GM12892 (cell line): ENCODE results near the gene SF3B6.

Experiments used
- POLR2A ChIP-seq: IDR thresholded peaks from 2 replicates; pipeline ENCODE4 v1.6.1; 2011; ENCODE audit warnings: low read depth, low read length, control low read depth
- TAF1 ChIP-seq: IDR thresholded peaks from 2 replicates; pipeline ENCODE4 v1.6.1; 2011; ENCODE audit warnings: low read depth, mild to moderate bottlenecking, control low read depth, low read length, borderline replicate concordance

DNA sequence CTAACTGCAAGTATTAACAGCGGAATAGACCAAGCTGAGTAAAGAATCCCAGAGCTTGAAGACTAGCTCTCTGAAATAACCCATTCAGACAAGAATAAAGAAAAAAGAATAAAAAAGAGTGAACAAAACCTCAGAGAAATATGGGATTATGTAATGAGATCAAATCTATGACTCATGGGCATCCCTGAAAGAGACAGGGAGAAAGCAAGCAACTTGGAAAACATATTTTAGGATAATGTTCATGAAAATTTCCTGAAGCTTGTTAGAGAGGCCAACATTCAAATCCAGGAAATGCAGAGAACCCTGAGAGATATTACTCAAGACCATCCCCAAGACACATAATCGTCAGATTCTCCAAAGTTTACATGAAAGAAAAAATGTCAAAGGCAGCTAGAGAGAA, 29.7 kb upstream of the SF3B6 start:
- TF ChIP-seq TAF1 (no peak), POLR2A (no peak)
